K562 (cell line): ENCODE results near the gene STOM. TPM values are rescaled to one million over a fixed set of nuclear protein-coding genes. Genes with fewer than 3 reads are reported as not detected.
A peak's percentile ranks its signal among the peaks of the same experiment; 100 is the strongest.

Experiments
- ATAC-seq: fragments of 200-7000 bp; cut with Tn5 transposase; 3 replicates; pipeline ENCODE4 v1.9.1; 2020; ENCODE audit warnings: moderate library complexity
- BruUV-seq: library from RNA; stranded (reverse); fragments of 400-500 nt; replicated peaks from 2 replicates; lab custom pipeline; 2021; lab: Mats Ljungman, UMichigan
- CTCF ChIA-PET: fragments of 300-600 bp; formaldehyde crosslinking; extraction: SDS; loops from one replicate; lab custom pipeline; 2021; ENCODE audit warnings: low intra/inter-chr PET ratio; lab: Yijun Ruan, JAX
- POLR2A ChIA-PET: fragments of 300-600, 350-650 bp; sonication (Branson Sonifier 250); formaldehyde crosslinking; extraction: SDS; loops from one replicate; lab custom pipeline; 2021; ENCODE audit warnings: antibody characterized with exemption, inconsistent platforms; lab: Yijun Ruan, JAX
- DNase-seq, 4 experiments: peaks; one replicate each; pipeline versions ENCODE4 v3.0.0 to v3.0.0-alpha.2; 2011 to 2018; ENCODE audit warnings: low spot score in 3 of 4, mixed read lengths in 3 of 4; ENCODE audit errors: extremely low read depth in 1 of 4
- FAIRE-seq: peaks from 2 replicates; lab custom pipeline; 2011; peaks lifted over from hg19 to GRCh38; lab: Jason Lieb, UNC
- H2AFZ ChIP-seq: 2 replicates; pipeline ENCODE4 v1.6.0; 2011; ENCODE audit warnings: low read depth, low read length, control low read depth, inconsistent platforms
- H3K27ac ChIP-seq: fragments of 200-600 bp; 3 replicates; pipeline ENCODE4 v1.8.0; 2011; ENCODE audit warnings: low read depth, mild to moderate bottlenecking, control low read depth, inconsistent platforms, low read length, moderate library complexity, mixed read lengths; ENCODE audit errors: extremely low read depth
- H3K27me3 ChIP-seq, 2 experiments: fragments of 300-600 bp in 1 of 2; 2 replicates in 1 of 2; 3 replicates in 1 of 2; pipeline versions ENCODE4 v1.6.0 to v1.8.0; 2011; ENCODE audit warnings: inconsistent platforms in 2 of 2, low read length in 2 of 2, mild to moderate bottlenecking in 1 of 2, mixed read lengths in 1 of 2, moderate library complexity in 1 of 2; ENCODE audit not compliant: control insufficient read depth in 2 of 2, insufficient read depth in 2 of 2
- H3K36me3 ChIP-seq: fragments of 300-600 bp; 3 replicates; pipeline ENCODE4 v1.8.0; 2011; ENCODE audit warnings: mild to moderate bottlenecking, low read length, inconsistent platforms; ENCODE audit not compliant: control insufficient read depth, insufficient read depth
- H3K4me1 ChIP-seq, 2 experiments: fragments of 200-600 bp in 1 of 2; replicated peaks in 1 of 2; 2 replicates in 1 of 2; 3 replicates in 1 of 2; pipeline versions ENCODE4 v1.5.1 to v1.8.0; 2011; ENCODE audit warnings: inconsistent platforms in 2 of 2, low read length in 2 of 2, mild to moderate bottlenecking in 1 of 2, mixed read lengths in 1 of 2, moderate library complexity in 1 of 2; ENCODE audit not compliant: control insufficient read depth in 2 of 2, insufficient read depth in 2 of 2
- H3K4me2 ChIP-seq: 2 replicates; pipeline ENCODE4 v1.6.1; 2011; ENCODE audit warnings: low read length, control low read depth, inconsistent platforms, mixed read lengths; ENCODE audit not compliant: insufficient read depth
- H3K4me3 ChIP-seq: fragments of 200-600 bp; sonication (generic), shearing (Covaris generic); 2 replicates; pipeline ENCODE4 v1.5.1; 2016; ENCODE audit warnings: control low read depth, inconsistent platforms
- H3K79me2 ChIP-seq: fragments of 200-600 bp; 3 replicates; pipeline ENCODE4 v1.8.0; 2011; ENCODE audit warnings: low read length, inconsistent platforms; ENCODE audit not compliant: control insufficient read depth, insufficient read depth
- H3K9ac ChIP-seq, 2 experiments: 2 replicates each; pipeline versions ENCODE4 v1.6.0 to v1.6.1; 2011; ENCODE audit warnings: low read depth in 2 of 2, low read length in 2 of 2, control low read depth in 1 of 2, inconsistent platforms in 1 of 2, mild to moderate bottlenecking in 1 of 2, mixed read lengths in 1 of 2; ENCODE audit not compliant: insufficient read depth in 1 of 2
- H3K9me1 ChIP-seq: one replicate; pipeline ENCODE4 v1.6.0; 2011; ENCODE audit warnings: inconsistent platforms, mild to moderate bottlenecking, low read length, moderate library complexity; ENCODE audit not compliant: control insufficient read depth, insufficient read depth
- H3K9me3 ChIP-seq: replicated peaks from 2 replicates; pipeline ENCODE4 v1.5.1; 2011; ENCODE audit warnings: low read depth, low read length, inconsistent platforms; ENCODE audit not compliant: control insufficient read depth, insufficient read depth
- H4K20me1 ChIP-seq: replicated peaks from 2 replicates; pipeline ENCODE4 v1.6.1; 2011; ENCODE audit warnings: low read length, inconsistent platforms, mixed read lengths; ENCODE audit not compliant: control insufficient read depth, insufficient read depth
- ADNP ChIP-seq: fragments of 200-800 bp; sonication (Bioruptor generic); IDR thresholded peaks from 2 replicates; pipeline ENCODE4 v1.6.1; 2016; ENCODE audit warnings: missing genetic modification characterization, missing compliant biosample characterization
- BRD9 ChIP-seq: fragments of 450-650 bp; IDR thresholded peaks from 2 replicates; pipeline ENCODE4 v1.6.1; 2018; ENCODE audit warnings: low read depth; ENCODE audit not compliant: partially characterized antibody
- CREM ChIP-seq: IDR thresholded peaks from 2 replicates; pipeline ENCODE4 v1.6.1; 2014; ENCODE audit warnings: antibody characterized with exemption, low read depth
- CXXC5 ChIP-seq: fragments of 250-450 bp; sonication (Bioruptor Pico); IDR thresholded peaks from 2 replicates; pipeline ENCODE4 v1.8.0; 2022; ENCODE audit warnings: inconsistent platforms, mild to moderate bottlenecking, moderate library complexity
- GABPA ChIP-seq: fragments of 200-800 bp; sonication (Bioruptor generic); conservative IDR thresholded peaks from 2 replicates; pipeline ENCODE4 v1.6.1; 2016; ENCODE audit warnings: low read depth, missing genetic modification characterization, missing compliant biosample characterization
- HDAC2 ChIP-seq: fragments of 450-650 bp; IDR thresholded peaks from 2 replicates; pipeline ENCODE4 v1.6.1; 2016; ENCODE audit warnings: mild to moderate bottlenecking
- NR4A1 ChIP-seq, 2 experiments: fragments of 250-450 bp in 1 of 2; fragments of 450-650 bp in 1 of 2; sonication (Bioruptor Pico) in 1 of 2; IDR thresholded peaks; 2 replicates each; pipeline versions ENCODE4 v1.4.0 to v1.6.1; 2016 to 2020; ENCODE audit warnings: mild to moderate bottlenecking in 2 of 2, missing compliant biosample characterization in 1 of 2, missing genetic modification characterization in 1 of 2, moderate library complexity in 1 of 2
- SMARCA5 ChIP-seq: fragments of 450-650 bp; IDR thresholded peaks from 2 replicates; pipeline ENCODE4 v1.6.1; 2016
- ZFP91 ChIP-seq: sonication (generic); formaldehyde crosslinking; IDR thresholded peaks from 2 replicates; pipeline ENCODE4 v1.8.0; 2022; ENCODE audit warnings: mild to moderate bottlenecking, missing genetic modification reagents
- ZNF146 ChIP-seq: IDR thresholded peaks from one replicate; pipeline ENCODE4 v1.6.1; 2018; ENCODE audit warnings: missing compliant biosample characterization; ENCODE audit not compliant: unreplicated experiment
- ZNF445 ChIP-seq: fragments of 250-450 bp; sonication (Bioruptor Pico); IDR thresholded peaks from 2 replicates; pipeline ENCODE4 v1.4.0; 2020; ENCODE audit warnings: low read depth, mild to moderate bottlenecking, moderate library complexity
- ZNF79 ChIP-seq: fragments of 250-450 bp; sonication (Bioruptor Pico); IDR thresholded peaks from 2 replicates; pipeline ENCODE4 v1.4.0; 2020; ENCODE audit warnings: low read depth, mild to moderate bottlenecking, moderate library complexity
- WGBS: fragments of 100-300 bp; shearing (Covaris generic); methylation state at CpG from one replicate; pipeline ENCODE4 v1.1.6; 2016; ENCODE audit warnings: low coverage, mixed read lengths; ENCODE audit not compliant: insufficient coverage; ENCODE audit errors: missing lambda C conversion rate; 5-methylcytosine and 5-hydroxymethylcytosine counted together
- in situ Hi-C: fragments of 300-500 bp; cut with MboI; formaldehyde crosslinking; loops from 4 replicates; pipeline ENCODE4 v1.15.0; 2018; ENCODE audit warnings: inconsistent platforms, mixed read lengths
- intact Hi-C: fragments of 100-400 bp; cut with micrococcal nuclease; formaldehyde crosslinking; loops from 2 replicates; pipeline ENCODE4 v1.14.2; 2022
- polyA plus RNA-seq, 8 experiments: library from polyadenylated mRNA; depleted of rRNA in 4 of 8; stranded (reverse) in 5 of 8; unstranded in 3 of 8; fragments of >200 nt; fragmentation: Nextera tagmentation in 2 of 8; fragmentation: Illumina TruSeq in 1 of 8; extraction: Ambion mirVana in 2 of 8; extraction: Trizol in 1 of 8; gene quantifications; 2 replicates each; pipeline versions ENCODE4 v1.2.1 to v1.2.3, GENCODE V29; 2011 to 2014; ENCODE audit warnings: inconsistent platforms in 1 of 8, missing spikeins in 1 of 8
- total RNA-seq, 7 experiments: library from RNA; depleted of rRNA in 6 of 7; stranded (reverse); fragments of >200 nt in 6 of 7; fragmentation: Illumina TruSeq in 2 of 7; extraction: Trizol in 2 of 7; gene quantifications; 2 replicates each; pipeline versions ENCODE4 v1.2.1 to v1.2.3, GENCODE V29; 2011 to 2021; ENCODE audit warnings: low replicate concordance in 1 of 7
- TF ChIP-seq, protein P1 (sequence below): fragments of 450-650 bp; IDR thresholded peaks from 2 replicates; pipeline ENCODE4 v1.6.1; 2017; ENCODE audit warnings: antibody characterized with exemption, mild to moderate bottlenecking
- TF ChIP-seq, protein P2 (sequence below): fragments of 200-800 bp; sonication (Bioruptor generic); IDR thresholded peaks from 2 replicates; pipeline ENCODE4 v1.6.1; 2017; ENCODE audit warnings: missing genetic modification characterization, missing compliant biosample characterization

The STOM gene
- total and polyA plus RNA-seq, 9 of the 15 experiments (the other 6 are each of a cell fraction or from before 2014, with no cell fraction given): 23.2 to 140 (median 43.9) TPM

- H3K9ac ChIP-seq: peak overlapping the region in 1 of 2 experiments; percentile 78; a peak in 1 of 4 replicates
- in situ Hi-C loops: no loop called here
- DNase-seq: no peak
- TF ChIP-seq CREM (no peak), GABPA (no peak), NR4A1 (CRISPR knock-in tag; IDR thresholded peaks at IDR 0.05) (no peak), NR4A1 (tag; IDR thresholded peaks at IDR 0.05) (0 out of 2 replicates have a peak, but pooled peaks have one; percentile 71), ADNP (tag) (peak; percentile 62; the same call in 1 of the 2 replicates), CXXC5 (peak; percentile 13; the same call in 1 of the 2 replicates), HDAC2 (peak; percentile 91), ZNF146 (no peak), ZNF79 (CRISPR knock-in tag) (no peak), SMARCA5 (peak; percentile 90; the same call in 1 of the 2 replicates), ZFP91 (CRISPR knock-in tag) (no peak), BRD9 (peak; percentile 72), ZNF445 (CRISPR knock-in tag) (no peak)
- TF ChIP-seq, protein P1, sequence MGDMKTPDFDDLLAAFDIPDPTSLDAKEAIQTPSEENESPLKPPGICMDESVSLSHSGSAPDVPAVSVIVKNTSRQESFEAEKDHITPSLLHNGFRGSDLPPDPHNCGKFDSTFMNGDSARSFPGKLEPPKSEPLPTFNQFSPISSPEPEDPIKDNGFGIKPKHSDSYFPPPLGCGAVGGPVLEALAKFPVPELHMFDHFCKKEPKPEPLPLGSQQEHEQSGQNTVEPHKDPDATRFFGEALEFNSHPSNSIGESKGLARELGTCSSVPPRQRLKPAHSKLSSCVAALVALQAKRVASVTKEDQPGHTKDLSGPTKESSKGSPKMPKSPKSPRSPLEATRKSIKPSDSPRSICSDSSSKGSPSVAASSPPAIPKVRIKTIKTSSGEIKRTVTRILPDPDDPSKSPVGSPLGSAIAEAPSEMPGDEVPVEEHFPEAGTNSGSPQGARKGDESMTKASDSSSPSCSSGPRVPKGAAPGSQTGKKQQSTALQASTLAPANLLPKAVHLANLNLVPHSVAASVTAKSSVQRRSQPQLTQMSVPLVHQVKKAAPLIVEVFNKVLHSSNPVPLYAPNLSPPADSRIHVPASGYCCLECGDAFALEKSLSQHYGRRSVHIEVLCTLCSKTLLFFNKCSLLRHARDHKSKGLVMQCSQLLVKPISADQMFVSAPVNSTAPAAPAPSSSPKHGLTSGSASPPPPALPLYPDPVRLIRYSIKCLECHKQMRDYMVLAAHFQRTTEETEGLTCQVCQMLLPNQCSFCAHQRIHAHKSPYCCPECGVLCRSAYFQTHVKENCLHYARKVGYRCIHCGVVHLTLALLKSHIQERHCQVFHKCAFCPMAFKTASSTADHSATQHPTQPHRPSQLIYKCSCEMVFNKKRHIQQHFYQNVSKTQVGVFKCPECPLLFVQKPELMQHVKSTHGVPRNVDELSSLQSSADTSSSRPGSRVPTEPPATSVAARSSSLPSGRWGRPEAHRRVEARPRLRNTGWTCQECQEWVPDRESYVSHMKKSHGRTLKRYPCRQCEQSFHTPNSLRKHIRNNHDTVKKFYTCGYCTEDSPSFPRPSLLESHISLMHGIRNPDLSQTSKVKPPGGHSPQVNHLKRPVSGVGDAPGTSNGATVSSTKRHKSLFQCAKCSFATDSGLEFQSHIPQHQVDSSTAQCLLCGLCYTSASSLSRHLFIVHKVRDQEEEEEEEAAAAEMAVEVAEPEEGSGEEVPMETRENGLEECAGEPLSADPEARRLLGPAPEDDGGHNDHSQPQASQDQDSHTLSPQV: 0 out of 2 replicates have a peak, but pooled peaks have one; percentile 30
- TF ChIP-seq, protein P2, sequence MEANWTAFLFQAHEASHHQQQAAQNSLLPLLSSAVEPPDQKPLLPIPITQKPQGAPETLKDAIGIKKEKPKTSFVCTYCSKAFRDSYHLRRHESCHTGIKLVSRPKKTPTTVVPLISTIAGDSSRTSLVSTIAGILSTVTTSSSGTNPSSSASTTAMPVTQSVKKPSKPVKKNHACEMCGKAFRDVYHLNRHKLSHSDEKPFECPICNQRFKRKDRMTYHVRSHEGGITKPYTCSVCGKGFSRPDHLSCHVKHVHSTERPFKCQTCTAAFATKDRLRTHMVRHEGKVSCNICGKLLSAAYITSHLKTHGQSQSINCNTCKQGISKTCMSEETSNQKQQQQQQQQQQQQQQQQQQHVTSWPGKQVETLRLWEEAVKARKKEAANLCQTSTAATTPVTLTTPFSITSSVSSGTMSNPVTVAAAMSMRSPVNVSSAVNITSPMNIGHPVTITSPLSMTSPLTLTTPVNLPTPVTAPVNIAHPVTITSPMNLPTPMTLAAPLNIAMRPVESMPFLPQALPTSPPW: peak; percentile 48; the same call in 1 of the 2 replicates
These were observed 80.9 kb downstream of the STOM start for GRCh38 chr9:121289026-121289771.

More at GRCh38 chr9:121289026-121289771, 80.9 kb downstream of the STOM start:
- Histone ChIP-seq H2AFZ (peak overlapping the region; percentile 78), H3K4me1 (peaks cover 46 to 57% of the 10 kb centered on the region in 2 experiments), H3K79me2 (no peaks in the 10 kb centered on the region), H4K20me1 (no peaks in the 10 kb centered on the region), H3K9me1 (peaks cover 10% of the 10 kb centered on the region), H3K4me3 (no peak overlapping the region), H3K4me2 (peak overlapping the region; percentile 25), H3K36me3 (no peaks in the 10 kb centered on the region; the same call in 2 of the 3 replicates), H3K27ac (peak overlapping the region; percentile 93), H3K27me3 (no peaks in the 10 kb centered on the region), H3K9me3 (no peaks in the 10 kb centered on the region)
- no TSS peak for BruUV-seq
- intact Hi-C loops: no loop called here
- ChIA-PET POLR2A (interaction anchor here (0.5 kb wide), 1 partner anchor 12 kb away, joined by 4 read pairs; no protein-coding TSS in a partner anchor), CTCF (interaction anchor here (0.6 kb wide), 1 partner anchor 569 kb away, joined by 3 read pairs; no protein-coding TSS in a partner anchor)
- no peak for ATAC-seq
- 30% methylated on average over 8 of the region's 10 CpGs for WGBS
- FAIRE-seq: no peak
